T-helper 17 cell (primary cell): ENCODE results near the gene EXTL1. TPM values are rescaled to one million over a fixed set of nuclear protein-coding genes. Genes with fewer than 3 reads are reported as not detected.

ENCODE experiments used
- ATAC-seq: fragments of 150-1000 bp; cut with Tn5 transposase; 2 replicates; pipeline ENCODE4 v1.10.0; 2021; ENCODE audit warnings: mild to moderate bottlenecking, moderate library complexity
- DNase-seq, 3 donors: peaks; one replicate each; pipeline versions ENCODE4 v3.0.0 to v3.0.0-alpha.2; 2020 to 2021
- H3K9me3 ChIP-seq: one replicate; pipeline ENCODE4 v1.7.0; 2013; ENCODE audit warnings: low read length, mild to moderate bottlenecking; ENCODE audit not compliant: control insufficient read depth, poor library complexity, severe bottlenecking
- H3K27ac Mint-ChIP-seq: one replicate; pipeline ENCODE4 v1.8.0; 2022; ENCODE audit warnings: mild to moderate bottlenecking, moderate library complexity, mixed read lengths
- H3K27me3 Mint-ChIP-seq: one replicate; pipeline ENCODE4 v1.8.0; 2022; ENCODE audit warnings: mixed read lengths
- H3K36me3 Mint-ChIP-seq: one replicate; pipeline ENCODE4 v1.8.0; 2022; ENCODE audit warnings: low read depth, mixed read lengths
- H3K4me1 Mint-ChIP-seq: one replicate; pipeline ENCODE4 v1.8.0; 2022; ENCODE audit warnings: mild to moderate bottlenecking, mixed read lengths
- H3K4me3 Mint-ChIP-seq: one replicate; pipeline ENCODE4 v1.8.0; 2022; ENCODE audit warnings: mild to moderate bottlenecking, moderate library complexity, mixed read lengths
- total RNA-seq, 4 donors: library from RNA in 2 of 4; stranded (reverse) in 2 of 4; gene quantifications; one replicate each; pipeline ENCODE4 v1.2.3 and lab custom pipeline; 2022 to 2026

The EXTL1 gene
- total RNA-seq, 2 donors from 2014 or later, result not detected

- no peaks in the 10 kb centered on the region for H3K9me3 ChIP-seq
- peaks cover 52% of the 10 kb centered on the region for H3K27me3 Mint-ChIP-seq
- no peak overlapping the region for H3K4me3 Mint-ChIP-seq
- H3K27ac Mint-ChIP-seq, result no peak overlapping the region
- peaks cover 3% of the 10 kb centered on the region for H3K36me3 Mint-ChIP-seq
- ATAC-seq (no peak), DNase-seq (no peak)
- no peaks in the 10 kb centered on the region for H3K4me1 Mint-ChIP-seq
Observed at GRCh38 chr1:26060832-26061574, 39.4 kb downstream of the EXTL1 start.

DNA sequence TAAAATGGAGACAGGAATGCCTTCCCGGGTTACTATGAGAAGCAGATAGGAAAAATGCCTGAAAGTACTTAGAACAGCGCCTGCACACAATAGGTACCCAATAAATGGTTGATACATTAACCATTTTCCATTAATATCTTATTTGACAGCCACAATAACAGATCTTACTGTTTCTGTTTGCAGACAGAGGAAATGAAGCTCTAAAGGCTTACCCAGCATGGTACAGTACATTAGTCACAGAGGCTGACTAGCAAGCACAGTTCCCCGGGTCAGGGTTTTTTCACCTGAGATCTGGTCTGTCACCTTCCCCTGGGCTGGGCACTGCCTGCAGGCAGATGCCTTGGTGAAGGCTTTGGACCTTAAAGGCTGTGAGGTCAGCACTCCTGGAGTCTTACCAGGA is 43.0 kb downstream of the EXTL1 start:
- H3K27ac Mint-ChIP-seq, result no peak overlapping the region
- peaks cover 3% of the 10 kb centered on the region for H3K36me3 Mint-ChIP-seq
- H3K4me1 Mint-ChIP-seq, result peaks cover 2% of the 10 kb centered on the region
- ATAC-seq (no peak), DNase-seq (no peak)
- no peak overlapping the region for H3K4me3 Mint-ChIP-seq
- peaks cover 56% of the 10 kb centered on the region for H3K27me3 Mint-ChIP-seq
- no peaks in the 10 kb centered on the region for H3K9me3 ChIP-seq

DNA sequence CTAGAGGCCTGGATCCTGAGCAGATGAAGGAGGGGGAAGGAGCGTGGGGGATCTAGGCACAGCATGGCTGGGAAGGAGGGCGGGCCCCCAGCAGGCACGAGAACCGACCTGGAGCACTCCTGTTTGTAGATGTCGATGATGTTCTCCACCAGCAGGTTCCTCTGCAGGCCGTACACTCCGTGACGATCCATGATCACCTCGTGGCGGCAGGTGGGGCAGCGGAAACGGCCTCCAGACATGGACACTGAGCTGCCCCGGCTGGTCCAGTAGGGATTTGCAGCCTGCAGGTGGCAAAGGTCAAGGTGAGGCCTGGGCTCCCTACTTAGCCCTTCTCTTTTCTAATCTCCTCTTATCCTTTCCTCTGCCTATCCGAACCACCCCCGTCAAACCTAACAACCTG is 44.6 kb downstream of the EXTL1 start:
- no peak for DNase-seq
- ATAC-seq, result no peak
- no peaks in the 10 kb centered on the region for H3K9me3 ChIP-seq
- Mint-ChIP-seq H3K4me3 (no peak overlapping the region), H3K27ac (no peak overlapping the region), H3K4me1 (peaks cover 2% of the 10 kb centered on the region), H3K36me3 (no peaks in the 10 kb centered on the region), H3K27me3 (peaks cover 48% of the 10 kb centered on the region)

GRCh38 chr1:26066857-26067256 is 45.3 kb downstream of the EXTL1 start:
- ATAC-seq (no peak), DNase-seq (no peak)
- H3K27me3 Mint-ChIP-seq, result peaks cover 49% of the 10 kb centered on the region
- H3K4me1 Mint-ChIP-seq, result peaks cover 2% of the 10 kb centered on the region
- H3K27ac Mint-ChIP-seq, result no peak overlapping the region
- no peaks in the 10 kb centered on the region for H3K36me3 Mint-ChIP-seq
- no peak overlapping the region for H3K4me3 Mint-ChIP-seq
- no peaks in the 10 kb centered on the region for H3K9me3 ChIP-seq

- no peak within 1 kb of the TSS for H3K27ac Mint-ChIP-seq
- peaks cover 55% of the 10 kb centered on the region for H3K27me3 Mint-ChIP-seq
- no peak for DNase-seq
- peaks cover 2% of the 10 kb centered on the region for H3K4me1 Mint-ChIP-seq
- peaks cover 4% of the 10 kb centered on the region for H3K36me3 Mint-ChIP-seq
- no peaks in the 10 kb centered on the region for H3K9me3 ChIP-seq
- no peak within 1 kb of the TSS for H3K4me3 Mint-ChIP-seq
- ATAC-seq, result no peak
Observed at GRCh38 chr1:26067432-26067911, 45.9 kb downstream of the EXTL1 start, which contains the start of gene TRIM63. TSS of gene TRIM63 (minus strand) at chr1:26067630. CDS start at chr1:26067494, 136 bp downstream.

- H3K27me3 Mint-ChIP-seq, result peaks cover 72% of the 10 kb centered on the region
- H3K27ac Mint-ChIP-seq, result no peak overlapping the region
- H3K4me3 Mint-ChIP-seq, result no peak overlapping the region
- no peak for DNase-seq
- no peak for ATAC-seq
- H3K9me3 ChIP-seq, result no peaks in the 10 kb centered on the region
- H3K36me3 Mint-ChIP-seq, result peaks cover 4% of the 10 kb centered on the region
- peaks cover 2% of the 10 kb centered on the region for H3K4me1 Mint-ChIP-seq
Observed at GRCh38 chr1:26069941-26070295, 48.3 kb downstream of the EXTL1 start.

- Mint-ChIP-seq H3K4me1 (peaks cover 3% of the 10 kb centered on the region), H3K36me3 (peaks cover 4% of the 10 kb centered on the region), H3K27me3 (peaks cover 67% of the 10 kb centered on the region), H3K4me3 (no peak overlapping the region), H3K27ac (no peak overlapping the region)
- no peaks in the 10 kb centered on the region for H3K9me3 ChIP-seq
- no peak for ATAC-seq
- DNase-seq, result no peak
Observed at GRCh38 chr1:26070296-26070962, 48.9 kb downstream of the EXTL1 start.

- Mint-ChIP-seq H3K4me3 (no peak overlapping the region), H3K27ac (no peak overlapping the region), H3K4me1 (peaks cover 9% of the 10 kb centered on the region), H3K36me3 (peaks cover 4% of the 10 kb centered on the region), H3K27me3 (peaks cover 65% of the 10 kb centered on the region)
- no peaks in the 10 kb centered on the region for H3K9me3 ChIP-seq
- DNase-seq (no peak), ATAC-seq (no peak)
Observed at GRCh38 chr1:26070963-26071342, 49.4 kb downstream of the EXTL1 start.

GRCh38 chr1:26072305-26072704 is 50.7 kb downstream of the EXTL1 start:
- Mint-ChIP-seq H3K4me1 (peaks cover 13% of the 10 kb centered on the region), H3K27ac (no peak overlapping the region)

DNA sequence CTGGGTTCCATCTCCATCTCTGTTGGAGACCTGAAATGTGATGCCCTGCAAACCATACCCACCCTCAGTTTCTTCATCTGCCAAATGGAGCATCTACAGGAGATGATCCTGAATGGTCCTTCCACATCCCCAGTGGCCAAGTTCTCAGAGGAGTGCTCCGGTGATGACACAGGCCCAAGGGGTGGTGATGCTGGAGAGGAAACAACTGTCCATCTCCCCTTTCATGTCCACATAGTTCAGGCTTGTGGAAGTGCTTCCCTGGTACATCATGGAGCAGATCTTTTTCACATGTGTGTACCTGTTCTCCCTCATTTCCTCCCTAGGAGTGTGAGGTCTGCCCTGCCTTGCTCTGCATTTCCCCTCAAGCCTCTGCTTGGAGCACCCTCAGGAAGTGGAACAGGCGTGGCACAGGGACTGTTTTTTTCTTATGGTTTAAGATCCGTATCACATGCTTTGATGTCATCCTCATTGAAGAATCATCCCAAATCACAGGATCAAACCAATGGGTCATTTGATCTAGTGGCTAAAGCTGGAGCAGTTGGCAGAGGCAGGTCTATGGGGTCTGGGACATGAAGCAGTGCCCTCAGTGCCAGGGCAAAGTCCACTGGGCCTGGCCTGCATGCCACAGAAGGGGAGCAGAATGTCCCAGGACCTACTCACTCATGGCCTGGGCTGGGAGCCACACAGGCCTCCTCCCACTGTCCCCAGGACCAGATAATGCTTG is 54.0 kb downstream of the EXTL1 start:
- Mint-ChIP-seq H3K36me3 (peaks cover 4% of the 10 kb centered on the region), H3K27me3 (peaks cover 61% of the 10 kb centered on the region), H3K4me3 (no peak overlapping the region), H3K4me1 (peaks cover 12% of the 10 kb centered on the region), H3K27ac (no peak overlapping the region)
- ATAC-seq, result no peak
- DNase-seq, result no peak
- H3K9me3 ChIP-seq, result no peaks in the 10 kb centered on the region

More at GRCh38 chr1:26072305-26072704, 50.7 kb downstream of the EXTL1 start:
- no peak for ATAC-seq
- H3K27me3 Mint-ChIP-seq, result peaks cover 63% of the 10 kb centered on the region
- H3K4me3 Mint-ChIP-seq, result no peak overlapping the region
- no peaks in the 10 kb centered on the region for H3K9me3 ChIP-seq
- no peak for DNase-seq
- H3K36me3 Mint-ChIP-seq, result peaks cover 4% of the 10 kb centered on the region

GRCh38 chr1:26077524-26077923 is 55.9 kb downstream of the EXTL1 start:
- H3K27ac Mint-ChIP-seq, result no peak overlapping the region

DNA sequence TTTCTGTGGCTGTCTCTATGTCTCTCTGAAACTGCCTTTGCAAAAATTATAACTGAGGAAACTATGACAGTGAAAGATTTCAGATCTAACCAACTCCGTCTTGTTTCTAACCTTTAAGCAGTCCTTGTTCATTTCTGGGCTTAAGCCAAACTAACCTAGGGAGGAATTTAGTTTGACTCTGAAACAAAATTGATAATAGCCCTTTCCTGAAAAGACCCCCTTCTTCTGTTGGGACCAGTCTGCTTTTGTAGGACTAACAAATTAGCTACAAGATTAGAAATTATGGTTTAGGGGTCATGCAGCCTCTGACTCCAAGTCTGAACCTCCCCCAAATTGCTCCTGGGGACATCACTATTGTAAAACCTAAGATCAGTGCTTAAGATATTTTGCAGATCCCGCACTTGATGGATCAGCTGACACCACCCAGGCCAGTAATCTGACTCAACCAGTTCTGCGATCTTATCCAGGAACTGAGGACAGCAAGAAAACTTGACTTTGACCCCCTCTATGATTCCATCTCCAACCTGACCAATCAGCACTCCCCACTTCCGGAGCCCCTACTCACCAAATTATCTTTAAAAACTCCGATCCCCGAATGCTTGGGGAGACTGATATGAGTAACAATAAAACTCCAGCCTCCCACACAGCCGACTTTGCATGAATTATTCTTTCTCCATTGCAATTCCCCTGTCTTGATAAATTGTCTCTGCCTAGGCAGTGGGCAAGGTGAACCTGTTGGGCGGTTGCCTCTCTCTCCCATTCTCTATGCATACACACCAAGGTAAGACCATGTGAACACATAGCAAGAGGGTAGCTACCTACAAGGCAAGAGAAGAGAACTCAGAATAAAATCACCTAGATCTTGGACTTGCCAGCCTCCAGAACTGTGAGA is 57.0 kb downstream of the EXTL1 start:
- H3K27me3 Mint-ChIP-seq, result peaks cover 61% of the 10 kb centered on the region
- no peak for ATAC-seq

More at GRCh38 chr1:26077524-26077923, 55.9 kb downstream of the EXTL1 start:
- H3K27me3 Mint-ChIP-seq, result peaks cover 63% of the 10 kb centered on the region
- no peaks in the 10 kb centered on the region for H3K9me3 ChIP-seq
- peaks cover 12% of the 10 kb centered on the region for H3K4me1 Mint-ChIP-seq
- H3K36me3 Mint-ChIP-seq, result no peaks in the 10 kb centered on the region
- H3K4me3 Mint-ChIP-seq, result no peak overlapping the region
- no peak for ATAC-seq
- no peak for DNase-seq

More for the DNA sequence above, 57.0 kb downstream of the EXTL1 start:
- Mint-ChIP-seq H3K4me3 (no peak overlapping the region), H3K36me3 (no peaks in the 10 kb centered on the region), H3K4me1 (peaks cover 12% of the 10 kb centered on the region), H3K27ac (no peak overlapping the region)
- no peaks in the 10 kb centered on the region for H3K9me3 ChIP-seq
- no peak for DNase-seq
